ENCODE results near the gene MMP17. TPM values are rescaled to one million over a fixed set of nuclear protein-coding genes. Genes with fewer than 3 reads are reported as not detected.

The MMP17 gene
- total RNA-seq, 3 donors from 2014 or later = 0.28 to 0.92 (median 0.46) TPM

GRCh38 chr12:131810726-131811125 lies 17.5 kb upstream of the MMP17 start:
- Mint-ChIP-seq H3K36me3 (ENCODE audit: insufficient read depth) (peaks cover 8% of the 10 kb centered on the region), H3K4me1 (ENCODE audit: low read depth) (no peaks in the 10 kb centered on the region), H3K9me3 (peaks cover 7% of the 10 kb centered on the region), H3K27me3 (ENCODE audit: low read depth) (no peaks in the 10 kb centered on the region), H3K4me3 (no peak overlapping the region)
- DNase-seq (no peak), ATAC-seq (no peak)

- H3K4me1 Mint-ChIP-seq (ENCODE audit: low read depth) = no peaks in the 10 kb centered on the region
- ATAC-seq = no peak
These were observed 13.1 kb upstream of the MMP17 start for GRCh38 chr12:131815131-131815530.

GRCh38 chr12:131816495-131816894 lies 11.7 kb upstream of the MMP17 start:
- Mint-ChIP-seq H3K4me1 (ENCODE audit: low read depth) (no peaks in the 10 kb centered on the region), H3K27me3 (ENCODE audit: low read depth) (peaks cover 3% of the 10 kb centered on the region), H3K9me3 (peaks cover 7% of the 10 kb centered on the region), H3K36me3 (ENCODE audit: insufficient read depth) (peaks cover 8% of the 10 kb centered on the region), H3K4me3 (no peak overlapping the region)
- DNase-seq (no peak), ATAC-seq (no peak)

More at GRCh38 chr12:131815131-131815530, 13.1 kb upstream of the MMP17 start:
- DNase-seq = no peak
- Mint-ChIP-seq H3K27me3 (ENCODE audit: low read depth) (peaks cover 3% of the 10 kb centered on the region), H3K36me3 (ENCODE audit: insufficient read depth) (peaks cover 8% of the 10 kb centered on the region), H3K4me3 (no peak overlapping the region), H3K9me3 (peaks cover 7% of the 10 kb centered on the region)

GRCh38 chr12:131817241-131817640 lies 11.0 kb upstream of the MMP17 start:
- DNase-seq = no peak
- no peak overlapping the region for H3K4me3 Mint-ChIP-seq
- H3K4me1 Mint-ChIP-seq (ENCODE audit: low read depth) = no peaks in the 10 kb centered on the region
- H3K9me3 Mint-ChIP-seq = peaks cover 7% of the 10 kb centered on the region
- H3K27me3 Mint-ChIP-seq (ENCODE audit: low read depth) = peaks cover 3% of the 10 kb centered on the region
- ATAC-seq = no peak
- H3K36me3 Mint-ChIP-seq (ENCODE audit: insufficient read depth) = peaks cover 6% of the 10 kb centered on the region

GRCh38 chr12:131818821-131819585 lies 9.2 kb upstream of the MMP17 start:
- no peaks in the 10 kb centered on the region for H3K4me1 Mint-ChIP-seq (ENCODE audit: low read depth)
- no peak for DNase-seq
- H3K9me3 Mint-ChIP-seq = no peaks in the 10 kb centered on the region
- ATAC-seq = no peak
- H3K36me3 Mint-ChIP-seq (ENCODE audit: insufficient read depth) = no peaks in the 10 kb centered on the region
- no peak overlapping the region for H3K4me3 Mint-ChIP-seq
- H3K27me3 Mint-ChIP-seq (ENCODE audit: low read depth) = peaks cover 3% of the 10 kb centered on the region

GRCh38 chr12:131824450-131824849 lies 3.7 kb upstream of the MMP17 start:
- H3K4me1 Mint-ChIP-seq (ENCODE audit: low read depth) = peaks cover 7% of the 10 kb centered on the region
- H3K36me3 Mint-ChIP-seq (ENCODE audit: insufficient read depth) = no peaks in the 10 kb centered on the region
- no peaks in the 10 kb centered on the region for H3K9me3 Mint-ChIP-seq
- H3K27me3 Mint-ChIP-seq (ENCODE audit: low read depth) = peaks cover 32% of the 10 kb centered on the region
- ATAC-seq = no peak
- H3K4me3 Mint-ChIP-seq = no peak overlapping the region
- DNase-seq = no peak

GRCh38 chr12:131825146-131825892 lies 2.9 kb upstream of the MMP17 start:
- DNase-seq (no peak), ATAC-seq (no peak)
- H3K4me1 Mint-ChIP-seq (ENCODE audit: low read depth) = peaks cover 10% of the 10 kb centered on the region
- no peak overlapping the region for H3K4me3 Mint-ChIP-seq
- H3K9me3 Mint-ChIP-seq = no peaks in the 10 kb centered on the region
- H3K27me3 Mint-ChIP-seq (ENCODE audit: low read depth) = peaks cover 35% of the 10 kb centered on the region
- no peaks in the 10 kb centered on the region for H3K36me3 Mint-ChIP-seq (ENCODE audit: insufficient read depth)

DNA sequence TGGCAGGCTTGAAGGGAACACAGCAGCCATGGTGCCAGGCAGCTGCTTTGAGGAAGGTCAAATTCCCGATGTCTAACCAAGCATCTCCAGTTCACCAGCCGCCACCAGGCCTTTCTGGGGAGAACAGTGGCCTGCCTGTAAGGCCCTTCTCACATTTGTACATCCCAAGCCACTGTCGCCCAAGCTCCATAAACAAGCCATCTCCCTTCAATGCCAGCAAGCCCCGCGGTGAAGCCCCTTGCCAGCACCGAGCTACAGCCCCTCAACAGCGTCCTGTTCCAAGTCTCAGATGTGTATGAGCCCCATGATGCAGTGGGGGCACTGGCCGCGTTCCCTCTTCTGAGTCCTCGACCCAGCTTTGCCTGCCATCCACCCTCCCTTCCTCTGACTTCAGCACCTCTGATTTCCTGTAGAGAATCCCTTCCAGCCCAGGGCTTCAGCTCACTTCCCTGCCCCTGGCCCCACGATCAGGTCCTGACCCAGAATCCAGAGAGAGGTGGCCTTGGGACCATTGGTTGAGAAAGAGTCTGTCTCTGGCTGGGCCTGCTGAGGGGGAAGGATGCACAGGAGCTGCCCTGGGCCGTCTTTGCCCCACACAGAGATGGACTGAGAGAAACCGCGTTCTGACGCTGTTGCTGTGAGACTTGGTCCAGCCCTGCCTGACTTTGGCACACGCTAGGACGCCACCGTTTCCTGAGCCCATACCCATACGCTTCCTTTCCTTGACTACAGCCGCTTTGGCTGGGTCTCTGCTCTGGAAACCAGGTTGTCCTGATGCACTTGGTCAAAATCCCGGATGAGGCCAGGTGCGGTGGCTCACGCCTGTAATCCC lies 1.9 kb upstream of the MMP17 start:
- H3K9me3 Mint-ChIP-seq = no peaks in the 10 kb centered on the region
- H3K36me3 Mint-ChIP-seq (ENCODE audit: insufficient read depth) = no peaks in the 10 kb centered on the region
- H3K4me3 Mint-ChIP-seq = peak overlapping the region; percentile 31
- no peak for DNase-seq
- no peak for ATAC-seq
- H3K4me1 Mint-ChIP-seq (ENCODE audit: low read depth) = peaks cover 15% of the 10 kb centered on the region
- peaks cover 43% of the 10 kb centered on the region for H3K27me3 Mint-ChIP-seq (ENCODE audit: low read depth)

- H3K4me3 Mint-ChIP-seq = peak overlapping the region; percentile 68
- H3K27me3 Mint-ChIP-seq (ENCODE audit: low read depth) = peaks cover 61% of the 10 kb centered on the region
- H3K4me1 Mint-ChIP-seq (ENCODE audit: low read depth) = peaks cover 15% of the 10 kb centered on the region
- ATAC-seq = peak; percentile 6 to 28
- no peaks in the 10 kb centered on the region for H3K9me3 Mint-ChIP-seq
- no peaks in the 10 kb centered on the region for H3K36me3 Mint-ChIP-seq (ENCODE audit: insufficient read depth)
- DNase-seq = no peak
These were observed 620 bp downstream of the MMP17 start for GRCh38 chr12:131828671-131829355.

DNA sequence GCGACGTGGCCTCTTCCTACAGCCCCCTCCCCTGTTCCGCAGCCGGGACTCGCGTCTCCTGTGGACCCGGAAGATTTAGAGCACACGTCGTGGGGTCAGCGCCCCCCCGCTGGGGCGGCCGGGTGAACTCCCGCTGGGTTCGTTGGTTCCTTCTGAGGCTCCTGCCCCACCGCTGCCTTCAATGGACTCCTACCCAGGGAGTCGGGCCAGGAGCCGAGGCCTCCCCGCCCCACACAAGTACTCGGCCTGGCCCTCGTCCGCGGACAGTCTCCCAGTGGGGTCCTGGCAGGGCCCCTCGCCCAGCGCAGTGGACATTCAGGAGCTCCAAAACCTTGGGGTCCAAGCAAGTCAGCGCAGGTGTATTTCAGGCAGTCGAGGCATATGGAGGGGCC lies 1.2 kb downstream of the MMP17 start:
- H3K4me3 Mint-ChIP-seq = peak overlapping the region; percentile 68
- peaks cover 62% of the 10 kb centered on the region for H3K27me3 Mint-ChIP-seq (ENCODE audit: low read depth)
- H3K4me1 Mint-ChIP-seq (ENCODE audit: low read depth) = peaks cover 15% of the 10 kb centered on the region
- ATAC-seq = no peak
- DNase-seq = no peak
- H3K36me3 Mint-ChIP-seq (ENCODE audit: insufficient read depth) = no peaks in the 10 kb centered on the region
- H3K9me3 Mint-ChIP-seq = no peaks in the 10 kb centered on the region

GRCh38 chr12:131829791-131830334 lies 1.7 kb downstream of the MMP17 start:
- peak overlapping the region; percentile 68 for H3K4me3 Mint-ChIP-seq
- H3K4me1 Mint-ChIP-seq (ENCODE audit: low read depth) = peaks cover 15% of the 10 kb centered on the region
- ATAC-seq = no peak
- H3K36me3 Mint-ChIP-seq (ENCODE audit: insufficient read depth) = no peaks in the 10 kb centered on the region
- DNase-seq = no peak
- no peaks in the 10 kb centered on the region for H3K9me3 Mint-ChIP-seq
- H3K27me3 Mint-ChIP-seq (ENCODE audit: low read depth) = peaks cover 58% of the 10 kb centered on the region

DNA sequence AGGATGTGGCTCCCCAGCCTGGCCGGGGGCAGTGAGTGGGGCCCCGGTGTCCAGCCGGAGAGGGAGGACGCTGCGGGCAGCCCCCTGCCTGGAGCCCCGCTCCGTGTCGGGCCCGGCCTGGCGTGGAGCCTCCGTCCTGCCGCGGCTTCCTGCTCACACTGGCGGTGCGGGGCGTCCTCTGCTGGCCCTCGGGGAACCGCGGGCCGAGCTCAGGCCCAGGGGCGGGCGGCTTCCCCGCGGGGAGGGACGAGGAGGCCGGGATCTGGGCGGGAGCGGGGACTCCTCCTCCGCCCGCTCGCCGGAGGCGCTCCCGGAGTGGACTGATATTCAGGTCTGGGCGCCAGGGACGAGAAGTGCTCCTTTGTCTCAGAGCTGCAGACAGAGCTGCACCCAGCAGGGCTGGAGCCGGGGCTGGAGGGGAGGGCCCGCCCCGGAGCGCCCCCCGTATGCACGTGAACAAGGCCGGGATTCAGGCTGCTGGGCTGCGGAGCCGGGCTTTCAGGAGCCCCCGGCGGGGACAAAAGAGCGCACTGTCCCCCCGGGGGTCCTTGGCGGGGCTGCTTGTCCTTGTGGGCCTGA lies 2.2 kb downstream of the MMP17 start:
- H3K4me3 Mint-ChIP-seq = peak overlapping the region; percentile 61

DNA sequence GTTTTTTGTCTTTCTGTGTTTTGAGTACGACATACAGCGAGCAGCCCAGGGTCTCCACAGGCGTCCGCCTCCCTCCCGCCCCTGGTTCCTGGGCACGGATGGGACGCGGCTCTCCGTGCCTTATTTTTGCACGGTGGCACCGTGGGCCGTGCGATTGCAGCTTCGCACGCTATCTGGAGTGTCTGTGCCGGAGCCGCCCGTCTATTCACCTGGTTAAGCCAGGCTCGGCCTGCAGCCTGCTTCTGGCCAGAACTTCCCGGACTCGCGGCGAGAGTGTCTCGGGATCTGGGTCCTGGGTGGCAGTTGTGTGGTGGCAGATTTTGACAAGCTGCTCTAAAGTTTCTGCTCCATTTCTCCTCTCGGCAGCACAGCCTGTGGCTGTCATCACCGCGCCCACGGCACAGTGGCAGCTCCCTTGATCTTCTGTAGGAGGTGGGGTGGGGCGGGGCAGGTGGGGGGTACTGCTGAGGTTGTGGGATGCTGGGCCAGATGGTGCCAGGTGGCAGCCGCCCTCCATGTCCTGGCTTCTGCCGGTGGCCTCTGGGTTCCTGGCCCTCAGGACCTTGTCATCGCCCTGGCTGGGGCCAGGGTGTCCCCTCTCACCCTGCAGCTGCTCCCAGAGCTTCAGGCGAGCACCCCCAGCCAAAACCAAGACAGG lies 2.9 kb downstream of the MMP17 start:
- Mint-ChIP-seq H3K4me3 (peak overlapping the region; percentile 61), H3K9me3 (no peaks in the 10 kb centered on the region), H3K4me1 (ENCODE audit: low read depth) (peaks cover 15% of the 10 kb centered on the region), H3K36me3 (ENCODE audit: insufficient read depth) (no peaks in the 10 kb centered on the region), H3K27me3 (ENCODE audit: low read depth) (peaks cover 50% of the 10 kb centered on the region)
- ATAC-seq (peak; percentile 39 to 40), DNase-seq (peak; percentile 32)

More for the DNA sequence above, 2.2 kb downstream of the MMP17 start:
- Mint-ChIP-seq H3K4me1 (ENCODE audit: low read depth) (peaks cover 15% of the 10 kb centered on the region), H3K9me3 (no peaks in the 10 kb centered on the region), H3K36me3 (ENCODE audit: insufficient read depth) (no peaks in the 10 kb centered on the region), H3K27me3 (ENCODE audit: low read depth) (peaks cover 54% of the 10 kb centered on the region)
- DNase-seq (no peak), ATAC-seq (peak; percentile 10 to 23)

All from activated T-cell treated with anti-CD3 and anti-CD28 coated beads, Interleukin-2, amount 50 U/mL, for 4 hours (primary cell).